SK-N-MC (cell line): ENCODE data around the gene NENF.

Source experiments
- DNase-seq: peaks from one replicate; pipeline ENCODE4 v3.0.0-alpha.2; 2011; ENCODE audit warnings: low read depth, low spot score
- H3K27ac ChIP-seq: fragments of 200-600 bp; sonication (generic); 2 replicates; pipeline ENCODE4 v1.5.1; 2016; ENCODE audit warnings: mixed run types
- H3K36me3 ChIP-seq: fragments of 200-600 bp; sonication (generic); 2 replicates; pipeline ENCODE4 v1.6.1; 2017; ENCODE audit warnings: antibody characterized with exemption, low read length, mixed read lengths; ENCODE audit not compliant: insufficient read depth
- H3K4me3 ChIP-seq: fragments of 200-600 bp; sonication (generic); 2 replicates; pipeline ENCODE4 v1.5.1; 2016
- H3K9ac ChIP-seq: fragments of 200-600 bp; sonication (generic); 2 replicates; pipeline ENCODE4 v1.8.0; 2017; ENCODE audit warnings: mixed run types, mixed read lengths; ENCODE audit not compliant: insufficient read length
- H3K9me3 ChIP-seq: fragments of 200-600 bp; sonication (generic); 2 replicates; pipeline ENCODE4 v1.6.1; 2017; ENCODE audit warnings: low read depth, mild to moderate bottlenecking, antibody characterized with exemption, low read length, moderate library complexity, mixed read lengths
- EZH2 ChIP-seq: fragments of 200-600 bp; sonication (generic); IDR thresholded peaks from one replicate; pipeline ENCODE4 v1.6.1; 2017; ENCODE audit warnings: antibody characterized with exemption
- FOXP2 ChIP-seq: optimal IDR thresholded peaks from 2 replicates; pipeline ENCODE3; 2011; ENCODE audit warnings: mild to moderate bottlenecking, moderate library complexity; ENCODE audit not compliant: insufficient read depth; ENCODE audit errors: extremely low read length, control extremely low read depth
- POLR2AphosphoS5 ChIP-seq: IDR thresholded peaks from 2 replicates; pipeline ENCODE4 v1.6.1; 2012; ENCODE audit warnings: mild to moderate bottlenecking, low read depth, low read length, borderline replicate concordance

NENF gene

GRCh38 chr1:212452323-212453155 lies 19.8 kb downstream of the NENF start:
- H3K36me3 ChIP-seq, result no peaks in the 10 kb centered on the region
- no peak for DNase-seq

GRCh38 chr1:212453156-212453857 lies 20.6 kb downstream of the NENF start:
- Histone ChIP-seq H3K36me3 (no peaks in the 10 kb centered on the region), H3K4me3 (no peak overlapping the region), H3K9ac (no peak overlapping the region), H3K27ac (no peak overlapping the region), H3K9me3 (no peaks in the 10 kb centered on the region)
- DNase-seq, result no peak
- TF ChIP-seq FOXP2, result no peak

More at GRCh38 chr1:212452323-212453155, 19.8 kb downstream of the NENF start:
- no peak overlapping the region for H3K4me3 ChIP-seq
- no peak overlapping the region for H3K9ac ChIP-seq
- TF ChIP-seq POLR2AphosphoS5 (no peak), EZH2 (no peak), FOXP2 (no peak)
- no peaks in the 10 kb centered on the region for H3K9me3 ChIP-seq
- no peak overlapping the region for H3K27ac ChIP-seq

DNA sequence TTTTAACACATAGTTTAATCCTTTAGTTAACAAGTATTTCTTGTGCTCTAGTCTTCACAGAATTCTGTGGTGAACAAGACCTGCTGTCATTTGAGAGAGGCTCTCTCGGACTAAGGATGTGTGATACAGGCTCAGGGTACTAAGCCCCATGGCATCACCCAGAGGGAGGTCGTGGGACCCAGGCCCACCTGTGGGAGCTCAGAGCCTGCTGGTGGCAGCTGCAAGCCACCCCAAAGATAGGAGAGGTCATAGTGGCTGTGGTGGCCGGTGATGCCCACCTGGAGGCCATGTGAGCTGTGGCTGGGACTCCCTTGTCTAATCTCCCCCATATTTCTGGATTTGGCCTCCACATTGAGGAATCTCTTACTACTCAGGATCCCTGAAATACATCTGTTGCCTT lies 22.0 kb downstream of the NENF start:
- H3K9ac ChIP-seq, result no peak overlapping the region
- DNase-seq, result no peak
- H3K36me3 ChIP-seq, result no peaks in the 10 kb centered on the region
- H3K27ac ChIP-seq, result no peak overlapping the region
- no peak for TF ChIP-seq POLR2AphosphoS5
- TF ChIP-seq EZH2, result no peak
- no peak for TF ChIP-seq FOXP2
- H3K9me3 ChIP-seq, result no peaks in the 10 kb centered on the region
- no peak overlapping the region for H3K4me3 ChIP-seq

GRCh38 chr1:212455401-212455800 lies 22.7 kb downstream of the NENF start:
- no peak overlapping the region for H3K9ac ChIP-seq
- H3K36me3 ChIP-seq, result no peaks in the 10 kb centered on the region
- no peak overlapping the region for H3K4me3 ChIP-seq
- no peak overlapping the region for H3K27ac ChIP-seq
- TF ChIP-seq POLR2AphosphoS5 (no peak), EZH2 (no peak), FOXP2 (no peak)
- H3K9me3 ChIP-seq, result no peaks in the 10 kb centered on the region
- no peak for DNase-seq

DNA sequence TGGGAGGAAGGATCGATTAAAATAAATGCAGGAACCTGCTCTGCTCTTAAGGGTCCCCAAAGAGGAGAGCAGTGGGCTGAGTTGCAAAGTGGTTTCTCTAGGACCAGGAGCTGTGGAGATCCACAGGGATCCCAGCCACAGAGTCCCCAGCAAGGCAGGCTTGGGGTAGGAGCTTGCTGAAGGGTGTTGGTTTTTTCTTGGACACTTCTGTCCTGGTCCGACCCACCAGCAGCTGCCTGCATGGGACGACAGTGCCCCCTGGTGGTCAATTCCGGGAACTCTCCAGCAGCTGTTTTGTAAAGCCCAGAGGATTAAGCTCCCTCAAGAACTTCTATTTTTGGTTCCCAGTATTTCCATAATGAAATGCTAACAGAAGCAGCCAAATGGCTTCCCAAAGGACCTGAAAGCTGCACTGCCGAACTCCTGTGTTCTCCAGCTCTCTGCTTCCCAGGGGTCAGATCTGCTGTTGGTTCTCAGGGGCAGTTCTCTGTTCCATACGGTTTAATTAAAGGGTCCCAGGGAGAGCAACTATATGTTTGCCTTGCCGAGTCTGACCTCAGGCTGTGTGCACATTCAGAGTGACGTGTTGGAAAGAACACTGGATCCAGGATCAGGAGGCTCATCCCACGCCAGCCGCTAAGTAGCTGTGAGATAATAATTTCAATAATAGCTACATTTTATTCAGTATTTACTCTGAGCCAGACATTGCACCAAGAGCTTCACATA lies 23.2 kb downstream of the NENF start:
- Histone ChIP-seq H3K9ac (no peak overlapping the region), H3K9me3 (no peaks in the 10 kb centered on the region), H3K27ac (no peak overlapping the region), H3K36me3 (no peaks in the 10 kb centered on the region), H3K4me3 (peak overlapping the region; percentile 19; the same call in 1 of the 2 replicates)
- TF ChIP-seq POLR2AphosphoS5, result no peak
- TF ChIP-seq EZH2, result no peak
- TF ChIP-seq FOXP2, result no peak
- DNase-seq, result peak; percentile 48

- Histone ChIP-seq H3K36me3 (no peaks in the 10 kb centered on the region), H3K9ac (no peak overlapping the region), H3K27ac (no peak overlapping the region), H3K4me3 (no peak overlapping the region), H3K9me3 (no peaks in the 10 kb centered on the region)
- DNase-seq, result peak; percentile 18
- TF ChIP-seq POLR2AphosphoS5, result no peak
- TF ChIP-seq FOXP2, result no peak
- no peak for TF ChIP-seq EZH2
Measured at GRCh38 chr1:212457740-212458338, 25.1 kb downstream of the NENF start.

- TF ChIP-seq FOXP2 (no peak), POLR2AphosphoS5 (no peak), EZH2 (no peak)
- H3K36me3 ChIP-seq, result no peaks in the 10 kb centered on the region
- no peaks in the 10 kb centered on the region for H3K9me3 ChIP-seq
- H3K4me3 ChIP-seq, result no peak overlapping the region
- DNase-seq, result no peak
- H3K9ac ChIP-seq, result no peak overlapping the region
- no peak overlapping the region for H3K27ac ChIP-seq
Measured at GRCh38 chr1:212458817-212459216, 26.1 kb downstream of the NENF start.

DNA sequence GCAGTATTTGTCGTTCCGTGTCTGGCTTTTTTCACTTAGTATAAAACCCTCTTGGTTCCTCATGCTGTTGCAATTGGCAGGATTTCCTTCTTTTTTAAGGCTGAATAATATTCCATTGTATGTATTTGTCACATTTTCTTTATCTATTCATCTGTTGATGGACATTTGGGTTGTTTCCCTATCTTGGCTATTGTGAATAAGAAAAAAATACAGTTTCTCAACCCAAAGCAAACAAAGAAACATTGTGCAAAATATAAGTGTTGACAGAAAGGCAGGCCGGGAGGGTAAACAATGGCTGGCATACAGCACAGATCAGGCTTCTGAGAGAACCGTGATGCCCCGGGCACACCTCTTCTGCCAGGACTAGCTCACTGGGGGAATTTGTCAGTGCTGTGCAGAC lies 26.9 kb downstream of the NENF start:
- DNase-seq, result no peak
- TF ChIP-seq FOXP2, result no peak
- no peak for TF ChIP-seq POLR2AphosphoS5
- no peak for TF ChIP-seq EZH2
- Histone ChIP-seq H3K36me3 (no peaks in the 10 kb centered on the region), H3K4me3 (no peak overlapping the region), H3K9ac (no peak overlapping the region), H3K27ac (no peak overlapping the region), H3K9me3 (no peaks in the 10 kb centered on the region)
